Epithelial cell of proximal tubule (primary cell): ENCODE data around the gene NLRC3. TPM values are rescaled to one million over a fixed set of nuclear protein-coding genes. Genes with fewer than 3 reads are reported as not detected.

Experiments
- DNase-seq: peaks from one replicate; pipeline ENCODE4 v3.0.0-alpha.2; 2011; ENCODE audit warnings: low read depth
- H3K4me3 ChIP-seq: 2 replicates; pipeline ENCODE4 v1.5.1; 2011; ENCODE audit warnings: low read depth, mild to moderate bottlenecking, low read length
- total RNA-seq: library from RNA; depleted of rRNA; stranded (reverse); fragments of >200 nt; gene quantifications from 2 replicates; pipeline ENCODE4 v1.2.3, GENCODE V29; 2015
- TF ChIP-seq, protein P1 (sequence below): conservative IDR thresholded peaks from 2 replicates; pipeline ENCODE4 v1.5.1; 2012; ENCODE audit warnings: low read depth, mild to moderate bottlenecking, low read length

NLRC3 gene
- total RNA-seq, 1 donor from 2014 or later: not detected

GRCh38 chr16:3494386-3494973, 82.7 kb downstream of the NLRC3 start:
- no peak for DNase-seq
- TF ChIP-seq, protein P1, sequence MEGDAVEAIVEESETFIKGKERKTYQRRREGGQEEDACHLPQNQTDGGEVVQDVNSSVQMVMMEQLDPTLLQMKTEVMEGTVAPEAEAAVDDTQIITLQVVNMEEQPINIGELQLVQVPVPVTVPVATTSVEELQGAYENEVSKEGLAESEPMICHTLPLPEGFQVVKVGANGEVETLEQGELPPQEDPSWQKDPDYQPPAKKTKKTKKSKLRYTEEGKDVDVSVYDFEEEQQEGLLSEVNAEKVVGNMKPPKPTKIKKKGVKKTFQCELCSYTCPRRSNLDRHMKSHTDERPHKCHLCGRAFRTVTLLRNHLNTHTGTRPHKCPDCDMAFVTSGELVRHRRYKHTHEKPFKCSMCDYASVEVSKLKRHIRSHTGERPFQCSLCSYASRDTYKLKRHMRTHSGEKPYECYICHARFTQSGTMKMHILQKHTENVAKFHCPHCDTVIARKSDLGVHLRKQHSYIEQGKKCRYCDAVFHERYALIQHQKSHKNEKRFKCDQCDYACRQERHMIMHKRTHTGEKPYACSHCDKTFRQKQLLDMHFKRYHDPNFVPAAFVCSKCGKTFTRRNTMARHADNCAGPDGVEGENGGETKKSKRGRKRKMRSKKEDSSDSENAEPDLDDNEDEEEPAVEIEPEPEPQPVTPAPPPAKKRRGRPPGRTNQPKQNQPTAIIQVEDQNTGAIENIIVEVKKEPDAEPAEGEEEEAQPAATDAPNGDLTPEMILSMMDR: no peak
- no peak overlapping the region for H3K4me3 ChIP-seq

- no peak overlapping the region for H3K4me3 ChIP-seq
- TF ChIP-seq, protein P1: no peak
- no peak for DNase-seq
These were observed 84.8 kb downstream of the NLRC3 start for GRCh38 chr16:3492356-3492755.

DNA sequence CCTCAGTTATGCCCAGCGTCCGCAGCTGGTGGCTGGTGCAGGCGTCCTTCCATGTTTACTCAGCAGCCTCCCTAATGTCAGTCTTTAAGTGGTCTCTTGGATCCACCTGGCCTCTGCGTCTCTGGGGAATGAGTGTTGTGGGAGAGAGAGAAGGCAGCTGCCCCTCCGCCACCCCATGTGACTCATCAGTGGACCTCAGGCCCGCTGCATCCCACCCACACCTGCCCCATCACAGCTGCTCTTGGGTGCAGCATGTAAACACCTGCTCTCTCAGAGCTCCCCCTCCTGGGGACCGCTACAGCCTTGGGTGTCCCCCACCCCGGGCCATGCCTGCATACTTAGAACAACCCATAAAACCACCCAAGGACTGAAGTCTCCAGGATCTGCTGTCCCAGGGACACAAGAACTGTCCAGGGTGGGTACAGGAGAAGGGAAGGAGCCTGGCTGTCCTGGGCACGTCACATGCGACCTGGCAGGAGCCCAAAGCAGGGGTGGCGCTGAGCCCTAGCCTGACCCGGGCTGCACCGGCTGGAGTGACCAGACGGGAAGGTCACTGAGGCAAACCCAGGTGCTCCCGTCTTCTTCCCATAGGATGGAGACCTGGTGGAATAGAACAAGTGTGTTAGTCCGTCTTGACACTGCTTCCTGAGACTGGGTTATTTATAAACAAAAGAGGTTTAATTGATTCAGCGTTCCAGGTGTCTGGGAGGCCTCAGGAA, 86.1 kb downstream of the NLRC3 start:
- no peak for DNase-seq
- TF ChIP-seq, protein P1: peak; percentile 19

More for the DNA sequence above, 86.1 kb downstream of the NLRC3 start:
- no peak overlapping the region for H3K4me3 ChIP-seq

Other genes with a start within 250 kb of the NLRC3 start
- gene OR2C1, start 221.5 kb downstream of the NLRC3 start, total RNA-seq: not detected in 2 replicates
- gene ZSCAN32, start 176.4 kb downstream of the NLRC3 start, total RNA-seq: 10.8 and 11.2 TPM in 2 replicates
- gene ZNF174, start 176.2 kb downstream of the NLRC3 start, total RNA-seq: 9.5 and 13.7 TPM in 2 replicates
- gene ZNF597, start 133.9 kb downstream of the NLRC3 start, total RNA-seq: 1.0 and 2.1 TPM in 2 replicates
- 19.4 and 23.9 TPM in 2 replicates for gene NAA60, start 133.7 kb downstream of the NLRC3 start, total RNA-seq
- gene C16orf90, start 81.9 kb downstream of the NLRC3 start, total RNA-seq: not detected in 2 replicates
- 15.2 and 18.7 TPM in 2 replicates for gene CLUAP1, start 76.4 kb downstream of the NLRC3 start, total RNA-seq
- gene SLX4, start 34.2 kb upstream of the NLRC3 start, total RNA-seq: 6.6 and 6.9 TPM in 2 replicates
- gene DNASE1, start 77.3 kb upstream of the NLRC3 start, total RNA-seq: 7.4 and 12.2 TPM in 2 replicates
- 143 and 158 TPM in 2 replicates for gene TRAP1, start 140.1 kb upstream of the NLRC3 start, total RNA-seq